ENCODE measurements around the gene MSH3.
"Not testable (repeated sequence)": the region's sequence is repeated elsewhere in the genome, so short reads cannot be mapped to it uniquely, and the experiment has no call there.

Gene MSH3

GRCh38 chr5:80835128-80835527 is 180.7 kb downstream of the MSH3 start:
- Mint-ChIP-seq H3K36me3 (ENCODE audit: low read depth) (peaks cover 25% of the 10 kb centered on the region), H3K4me1 (ENCODE audit: low read depth) (peaks cover 29% of the 10 kb centered on the region), H3K4me3 (no peak overlapping the region), H3K27ac (no peak overlapping the region), H3K27me3 (no peaks in the 10 kb centered on the region), H3K9me3 (no peaks in the 10 kb centered on the region)

GRCh38 chr5:80837679-80838078 is 183.2 kb downstream of the MSH3 start:
- no peak overlapping the region for H3K27ac Mint-ChIP-seq
- H3K36me3 Mint-ChIP-seq (ENCODE audit: low read depth) = peaks cover 30% of the 10 kb centered on the region
- H3K4me1 Mint-ChIP-seq (ENCODE audit: low read depth) = peaks cover 40% of the 10 kb centered on the region
- H3K27me3 Mint-ChIP-seq = no peaks in the 10 kb centered on the region
- H3K4me3 Mint-ChIP-seq = no peak overlapping the region
- H3K9me3 Mint-ChIP-seq = no peaks in the 10 kb centered on the region

GRCh38 chr5:80841026-80841797 is 186.8 kb downstream of the MSH3 start:
- not testable (repeated sequence) for H3K4me3 Mint-ChIP-seq, H3K27me3 Mint-ChIP-seq
- Mint-ChIP-seq H3K27ac (peak overlapping the region; percentile 47), H3K9me3 (peaks cover 11% of the 10 kb centered on the region), H3K36me3 (ENCODE audit: low read depth) (peaks cover 48% of the 10 kb centered on the region), H3K4me1 (ENCODE audit: low read depth) (peaks cover 32% of the 10 kb centered on the region)

GRCh38 chr5:80846422-80846821 is 192.0 kb downstream of the MSH3 start:
- H3K27me3 Mint-ChIP-seq, H3K4me3 Mint-ChIP-seq, H3K27ac Mint-ChIP-seq: not testable (repeated sequence)
- H3K4me1 Mint-ChIP-seq (ENCODE audit: low read depth) = peaks cover 14% of the 10 kb centered on the region
- H3K36me3 Mint-ChIP-seq (ENCODE audit: low read depth) = peaks cover 83% of the 10 kb centered on the region
- peaks cover 30% of the 10 kb centered on the region for H3K9me3 Mint-ChIP-seq

- H3K27ac Mint-ChIP-seq, H3K4me3 Mint-ChIP-seq, H3K27me3 Mint-ChIP-seq: not testable (repeated sequence)
- Mint-ChIP-seq H3K36me3 (ENCODE audit: low read depth) (peaks cover 64% of the 10 kb centered on the region), H3K4me1 (ENCODE audit: low read depth) (peaks cover 11% of the 10 kb centered on the region), H3K9me3 (peaks cover 24% of the 10 kb centered on the region)
These were observed 195.7 kb downstream of the MSH3 start for GRCh38 chr5:80850168-80850567.

GRCh38 chr5:80852331-80853245 is 198.1 kb downstream of the MSH3 start:
- Mint-ChIP-seq H3K4me3 (no peak overlapping the region), H3K27me3 (no peaks in the 10 kb centered on the region), H3K9me3 (peaks cover 25% of the 10 kb centered on the region), H3K27ac (no peak overlapping the region), H3K36me3 (ENCODE audit: low read depth) (peaks cover 72% of the 10 kb centered on the region), H3K4me1 (ENCODE audit: low read depth) (peaks cover 11% of the 10 kb centered on the region)

GRCh38 chr5:80853413-80853812 is 199.0 kb downstream of the MSH3 start:
- H3K4me3 Mint-ChIP-seq = no peak overlapping the region
- H3K36me3 Mint-ChIP-seq (ENCODE audit: low read depth) = peaks cover 73% of the 10 kb centered on the region
- H3K9me3 Mint-ChIP-seq = peaks cover 22% of the 10 kb centered on the region
- H3K4me1 Mint-ChIP-seq (ENCODE audit: low read depth) = peaks cover 11% of the 10 kb centered on the region
- no peak overlapping the region for H3K27ac Mint-ChIP-seq
- no peaks in the 10 kb centered on the region for H3K27me3 Mint-ChIP-seq

- Mint-ChIP-seq H3K27ac (no peak overlapping the region), H3K27me3 (no peaks in the 10 kb centered on the region), H3K9me3 (peaks cover 21% of the 10 kb centered on the region), H3K36me3 (ENCODE audit: low read depth) (peaks cover 66% of the 10 kb centered on the region), H3K4me3 (no peak overlapping the region), H3K4me1 (ENCODE audit: low read depth) (peaks cover 11% of the 10 kb centered on the region)
These were observed 200.1 kb downstream of the MSH3 start for GRCh38 chr5:80854583-80854982.

- H3K9me3 Mint-ChIP-seq = peaks cover 6% of the 10 kb centered on the region
- no peak overlapping the region for H3K4me3 Mint-ChIP-seq
- peaks cover 30% of the 10 kb centered on the region for H3K4me1 Mint-ChIP-seq (ENCODE audit: low read depth)
- H3K27ac Mint-ChIP-seq = peak overlapping the region; percentile 4
- H3K36me3 Mint-ChIP-seq (ENCODE audit: low read depth) = peaks cover 61% of the 10 kb centered on the region
- no peaks in the 10 kb centered on the region for H3K27me3 Mint-ChIP-seq
These were observed 206.6 kb downstream of the MSH3 start for GRCh38 chr5:80860924-80861613.

GRCh38 chr5:80863708-80864107 is 209.3 kb downstream of the MSH3 start:
- peaks cover 46% of the 10 kb centered on the region for H3K4me1 Mint-ChIP-seq (ENCODE audit: low read depth)
- peaks cover 63% of the 10 kb centered on the region for H3K36me3 Mint-ChIP-seq (ENCODE audit: low read depth)
- H3K27ac Mint-ChIP-seq = peak overlapping the region; percentile 2
- H3K4me3 Mint-ChIP-seq = no peak overlapping the region
- no peaks in the 10 kb centered on the region for H3K27me3 Mint-ChIP-seq
- H3K9me3 Mint-ChIP-seq = no peaks in the 10 kb centered on the region

- no peaks in the 10 kb centered on the region for H3K9me3 Mint-ChIP-seq
- H3K27me3 Mint-ChIP-seq = no peaks in the 10 kb centered on the region
- peak overlapping the region; percentile 74 for H3K27ac Mint-ChIP-seq
- H3K36me3 Mint-ChIP-seq (ENCODE audit: low read depth) = peaks cover 65% of the 10 kb centered on the region
- H3K4me3 Mint-ChIP-seq = peak overlapping the region; percentile 25
- H3K4me1 Mint-ChIP-seq (ENCODE audit: low read depth) = peaks cover 46% of the 10 kb centered on the region
These were observed 209.7 kb downstream of the MSH3 start for GRCh38 chr5:80864109-80864508.

- Mint-ChIP-seq H3K27me3 (no peaks in the 10 kb centered on the region), H3K4me1 (ENCODE audit: low read depth) (peaks cover 50% of the 10 kb centered on the region), H3K27ac (peak overlapping the region; percentile 74), H3K9me3 (no peaks in the 10 kb centered on the region), H3K4me3 (peak overlapping the region; percentile 18), H3K36me3 (ENCODE audit: low read depth) (peaks cover 66% of the 10 kb centered on the region)
These were observed 210.4 kb downstream of the MSH3 start for GRCh38 chr5:80864706-80865435.

- peaks cover 48% of the 10 kb centered on the region for H3K4me1 Mint-ChIP-seq (ENCODE audit: low read depth)
- peaks cover 62% of the 10 kb centered on the region for H3K36me3 Mint-ChIP-seq (ENCODE audit: low read depth)
- H3K27ac Mint-ChIP-seq = peak overlapping the region; percentile 72
- H3K27me3 Mint-ChIP-seq = no peaks in the 10 kb centered on the region
- no peaks in the 10 kb centered on the region for H3K9me3 Mint-ChIP-seq
- H3K4me3 Mint-ChIP-seq = no peak overlapping the region
These were observed 211.1 kb downstream of the MSH3 start for GRCh38 chr5:80865551-80865950.

- H3K36me3 Mint-ChIP-seq (ENCODE audit: low read depth) = peaks cover 62% of the 10 kb centered on the region
- peak overlapping the region; percentile 3 for H3K27ac Mint-ChIP-seq
- H3K4me3 Mint-ChIP-seq = no peak overlapping the region
- H3K9me3 Mint-ChIP-seq = no peaks in the 10 kb centered on the region
- no peaks in the 10 kb centered on the region for H3K27me3 Mint-ChIP-seq
- H3K4me1 Mint-ChIP-seq (ENCODE audit: low read depth) = peaks cover 50% of the 10 kb centered on the region
These were observed 211.9 kb downstream of the MSH3 start for GRCh38 chr5:80866371-80866770.

All from stimulated activated naive CD8-positive, alpha-beta T cell treated with anti-CD3 and anti-CD28 coated beads, Interleukin-15, Interleukin-2, amounts not matched to agents 100 ng/mL and 50 ng/mL, for 24 hours (primary cell).